DMS53 (cell line): ENCODE data around the gene CCDC86.

Source experiments
- DNase-seq: peaks from one replicate; lab custom pipeline; 2025; lab: John Stamatoyannopoulos, UW

The CCDC86 gene

GRCh38 chr11:60868682-60869450, 27.0 kb downstream of the CCDC86 start:
- no peak for DNase-seq

GRCh38 chr11:60869451-60869825, 27.5 kb downstream of the CCDC86 start:
- no peak for DNase-seq

GRCh38 chr11:60870276-60870675, 28.4 kb downstream of the CCDC86 start:
- peak; percentile 99 for DNase-seq

GRCh38 chr11:60870733-60871377, 28.9 kb downstream of the CCDC86 start:
- DNase-seq: no peak

- DNase-seq: peak; percentile 57
These were observed 29.6 kb downstream of the CCDC86 start for GRCh38 chr11:60871378-60872061.

- DNase-seq: peak; percentile 18
These were observed 30.4 kb downstream of the CCDC86 start for GRCh38 chr11:60872124-60872960.

- DNase-seq: no peak
These were observed 31.1 kb downstream of the CCDC86 start for GRCh38 chr11:60872961-60873524.

- DNase-seq: no peak
These were observed 31.6 kb downstream of the CCDC86 start for GRCh38 chr11:60873533-60873932.

- no peak for DNase-seq
These were observed 32.8 kb downstream of the CCDC86 start for GRCh38 chr11:60874421-60875365.

GRCh38 chr11:60875366-60876167, 33.7 kb downstream of the CCDC86 start:
- DNase-seq: no peak

- no peak for DNase-seq
These were observed 34.2 kb downstream of the CCDC86 start for GRCh38 chr11:60876168-60876485.

GRCh38 chr11:60878245-60879101, 36.6 kb downstream of the CCDC86 start:
- no peak for DNase-seq

GRCh38 chr11:60879104-60879503, 37.2 kb downstream of the CCDC86 start:
- no peak for DNase-seq

- DNase-seq: peak; percentile 58
These were observed 38.2 kb downstream of the CCDC86 start for GRCh38 chr11:60879971-60880588.

GRCh38 chr11:60880643-60881282, 38.9 kb downstream of the CCDC86 start:
- DNase-seq: peak; percentile 99

- peak; percentile 96 for DNase-seq
These were observed 45.6 kb downstream of the CCDC86 start for GRCh38 chr11:60887556-60887955.

- peak; percentile 19 for DNase-seq
These were observed 48.0 kb downstream of the CCDC86 start for GRCh38 chr11:60889869-60890311.

- DNase-seq: no peak
These were observed 48.8 kb downstream of the CCDC86 start for GRCh38 chr11:60890696-60891095.
